NCI-H2107 (cell line): ENCODE data around the gene TSEN54.

Source experiments
- DNase-seq: peaks from one replicate; lab custom pipeline; 2025; lab: John Stamatoyannopoulos, UW

Gene TSEN54

GRCh38 chr17:75565618-75566017 is 49.3 kb downstream of the TSEN54 start:
- no peak for DNase-seq

DNA sequence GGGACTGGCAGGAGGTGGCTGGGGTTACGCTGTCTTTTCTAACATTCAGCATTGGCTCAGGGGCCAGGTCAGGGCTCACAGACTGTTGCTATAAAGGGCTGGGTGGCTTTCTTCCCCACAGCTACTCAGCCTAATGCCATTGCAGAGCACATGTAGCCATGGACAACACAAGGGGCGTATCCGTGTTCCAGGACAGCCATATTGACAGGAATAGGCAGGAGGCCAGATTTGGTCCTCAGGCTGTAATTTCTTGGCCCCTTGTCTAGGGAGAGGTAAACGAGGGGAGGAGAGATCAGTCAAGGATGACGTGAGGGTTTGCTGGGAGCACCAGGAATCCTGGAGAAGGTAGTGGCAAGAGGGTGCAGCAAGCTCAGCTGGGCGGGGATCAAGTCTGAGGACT is 50.1 kb downstream of the TSEN54 start:
- DNase-seq: no peak

DNA sequence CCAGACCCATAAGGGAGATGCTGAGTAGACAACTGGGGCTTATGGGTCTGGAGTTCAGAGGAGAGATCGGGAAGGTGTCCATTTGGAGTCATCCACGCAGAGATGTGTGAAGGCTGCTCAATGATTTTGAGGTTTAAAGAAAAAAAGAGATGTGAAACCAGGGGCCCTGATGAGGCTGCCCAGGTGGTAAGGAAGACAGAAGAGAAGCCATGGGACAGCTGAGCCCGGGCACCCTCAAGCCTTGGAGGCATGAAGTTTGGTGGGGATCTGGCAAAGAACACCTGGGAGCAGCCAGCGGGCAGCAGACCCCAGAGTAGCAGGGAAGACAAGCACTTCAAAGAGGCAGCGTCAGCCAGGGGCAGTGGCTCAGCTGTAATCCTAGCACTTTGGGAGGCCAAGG is 50.5 kb downstream of the TSEN54 start:
- DNase-seq: no peak

GRCh38 chr17:75568412-75569255 is 52.3 kb downstream of the TSEN54 start:
- no peak for DNase-seq

DNA sequence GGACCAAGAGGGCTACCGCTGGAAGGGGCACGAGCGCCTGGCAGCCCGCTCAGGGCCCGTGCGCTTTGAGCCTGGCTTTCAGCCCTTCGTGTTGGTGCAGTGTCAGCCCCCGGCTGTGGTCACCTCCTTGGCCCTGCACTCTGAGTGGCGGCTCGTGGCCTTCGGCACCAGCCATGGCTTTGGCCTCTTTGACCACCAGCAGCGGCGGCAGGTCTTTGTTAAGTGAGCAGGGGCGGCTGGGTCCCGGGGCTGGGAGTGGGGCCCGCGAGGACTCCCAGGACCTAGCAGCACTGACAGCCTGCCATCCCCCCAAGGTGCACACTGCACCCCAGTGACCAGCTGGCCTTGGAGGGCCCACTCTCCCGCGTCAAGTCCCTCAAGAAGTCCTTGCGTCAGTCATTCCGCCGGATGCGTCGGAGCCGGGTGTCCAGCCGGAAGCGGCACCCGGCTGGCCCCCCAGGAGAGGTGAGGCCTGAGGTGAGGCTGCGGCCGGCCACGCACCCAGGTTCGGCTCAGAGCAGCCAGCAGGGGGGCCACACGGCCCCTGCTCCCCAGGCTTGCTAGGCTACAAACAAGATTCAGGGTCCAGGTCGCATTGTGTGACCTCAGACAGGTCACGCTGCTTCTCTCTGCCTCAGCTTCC is 53.8 kb downstream of the TSEN54 start:
- DNase-seq: no peak

GRCh38 chr17:75570772-75571171 is 54.4 kb downstream of the TSEN54 start:
- no peak for DNase-seq

DNA sequence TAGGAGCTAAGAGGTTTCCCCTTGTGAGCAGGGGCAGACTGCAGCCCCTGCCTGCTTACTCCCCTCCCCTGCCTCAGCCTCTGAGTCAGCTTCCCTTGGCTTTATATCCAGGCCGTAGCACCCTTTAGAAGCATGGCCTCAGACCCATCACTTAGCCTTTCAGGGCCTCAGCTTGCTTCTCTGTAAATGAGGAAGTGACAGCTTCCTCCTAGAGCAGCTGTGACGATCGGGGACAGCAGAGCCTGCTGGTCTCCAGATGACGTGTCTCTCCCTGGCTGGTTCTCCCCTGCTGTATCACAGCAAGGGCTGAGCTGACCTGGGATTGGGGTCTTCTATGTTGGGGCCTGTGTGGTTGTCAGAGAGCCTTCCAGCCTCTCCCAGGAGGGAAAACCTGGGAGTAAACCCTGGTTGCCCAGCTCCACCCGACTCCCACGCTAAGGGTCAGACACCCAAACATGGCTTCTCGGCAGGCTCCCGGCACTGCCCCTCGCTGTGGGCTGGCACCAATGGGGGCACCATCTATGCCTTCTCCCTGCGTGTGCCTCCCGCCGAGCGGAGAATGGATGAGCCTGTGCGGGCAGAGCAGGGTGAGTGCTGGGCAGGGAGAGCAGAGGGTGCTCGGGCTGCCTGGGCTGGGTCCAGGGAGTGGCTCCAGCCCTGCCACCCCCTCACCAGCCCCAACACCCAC is 55.0 kb downstream of the TSEN54 start:
- DNase-seq: no peak

DNA sequence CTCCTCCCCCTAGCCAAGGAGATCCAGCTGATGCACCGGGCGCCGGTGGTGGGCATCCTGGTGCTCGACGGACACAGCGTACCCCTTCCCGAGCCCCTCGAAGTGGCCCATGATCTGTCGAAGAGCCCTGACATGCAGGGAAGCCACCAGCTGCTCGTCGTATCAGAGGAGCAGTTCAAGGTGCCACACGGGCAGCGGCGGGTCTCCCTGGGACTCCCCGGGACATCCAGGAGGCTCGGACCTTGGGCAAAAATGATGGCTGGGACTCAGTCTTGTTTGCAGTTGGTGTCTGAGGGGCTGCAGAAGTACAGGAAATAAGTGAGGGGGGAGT is 55.5 kb downstream of the TSEN54 start:
- no peak for DNase-seq

DNA sequence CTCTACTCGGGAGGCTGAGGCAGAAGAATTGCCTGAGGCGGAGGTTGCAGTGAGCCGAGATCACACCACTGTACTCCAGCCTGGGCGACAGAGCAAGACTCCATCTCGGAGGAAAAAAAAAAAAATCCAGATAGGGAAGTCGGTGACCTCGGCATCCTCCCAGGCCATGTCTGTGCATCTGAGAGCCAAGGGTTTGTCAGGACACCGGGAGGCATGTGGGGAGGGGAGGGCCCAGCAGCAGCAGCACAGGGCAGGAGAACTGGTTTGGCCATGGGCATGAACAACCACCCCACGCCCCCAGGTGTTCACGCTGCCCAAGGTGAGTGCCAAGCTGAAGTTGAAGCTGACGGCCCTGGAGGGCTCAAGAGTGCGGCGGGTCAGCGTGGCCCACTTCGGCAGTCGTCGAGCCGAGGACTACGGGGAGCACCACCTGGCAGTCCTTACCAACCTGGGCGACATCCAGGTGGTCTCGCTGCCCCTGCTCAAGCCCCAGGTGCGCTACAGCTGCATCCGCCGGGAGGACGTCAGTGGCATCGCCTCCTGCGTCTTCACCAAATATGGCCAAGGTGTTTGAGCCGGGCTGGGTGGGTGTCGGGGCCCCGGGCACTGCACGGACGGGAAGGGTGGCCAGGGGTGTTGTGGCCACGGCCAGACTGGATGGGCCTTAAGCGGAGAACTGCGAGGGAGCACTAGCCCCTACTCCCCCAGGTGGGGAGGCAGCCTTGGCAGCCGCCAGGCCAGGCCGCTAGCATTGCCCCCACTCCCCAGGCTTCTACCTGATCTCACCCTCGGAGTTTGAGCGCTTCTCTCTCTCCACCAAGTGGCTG is 56.6 kb downstream of the TSEN54 start:
- DNase-seq: no peak

- DNase-seq: no peak
These were observed 57.2 kb downstream of the TSEN54 start for GRCh38 chr17:75573540-75573957.

GRCh38 chr17:75573994-75574393 is 57.7 kb downstream of the TSEN54 start:
- DNase-seq: no peak
